ENCODE measurements around the gene GBF1.
A peak's percentile ranks its signal among the peaks of the same experiment; 100 is the strongest.

The GBF1 gene

DNA sequence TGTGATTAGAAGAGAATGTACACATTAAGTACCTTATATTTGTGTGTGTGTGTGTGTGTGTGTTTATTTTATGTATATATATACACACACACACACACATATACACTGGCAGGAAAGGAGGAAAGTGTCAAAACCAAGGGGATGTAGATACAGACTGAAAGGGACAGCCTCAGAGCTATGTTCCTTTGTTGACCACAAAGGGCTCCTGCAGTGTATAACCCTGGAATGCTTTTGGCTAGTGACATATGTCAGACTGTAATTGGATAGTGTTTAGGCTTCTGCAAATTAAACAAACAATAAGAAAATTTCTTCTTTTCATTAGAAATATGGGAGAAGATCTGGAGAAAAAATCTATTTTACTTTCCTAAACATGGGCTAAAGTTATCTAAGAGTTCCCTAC is 15.9 kb downstream of the GBF1 start:
- TF ChIP-seq, protein P1, sequence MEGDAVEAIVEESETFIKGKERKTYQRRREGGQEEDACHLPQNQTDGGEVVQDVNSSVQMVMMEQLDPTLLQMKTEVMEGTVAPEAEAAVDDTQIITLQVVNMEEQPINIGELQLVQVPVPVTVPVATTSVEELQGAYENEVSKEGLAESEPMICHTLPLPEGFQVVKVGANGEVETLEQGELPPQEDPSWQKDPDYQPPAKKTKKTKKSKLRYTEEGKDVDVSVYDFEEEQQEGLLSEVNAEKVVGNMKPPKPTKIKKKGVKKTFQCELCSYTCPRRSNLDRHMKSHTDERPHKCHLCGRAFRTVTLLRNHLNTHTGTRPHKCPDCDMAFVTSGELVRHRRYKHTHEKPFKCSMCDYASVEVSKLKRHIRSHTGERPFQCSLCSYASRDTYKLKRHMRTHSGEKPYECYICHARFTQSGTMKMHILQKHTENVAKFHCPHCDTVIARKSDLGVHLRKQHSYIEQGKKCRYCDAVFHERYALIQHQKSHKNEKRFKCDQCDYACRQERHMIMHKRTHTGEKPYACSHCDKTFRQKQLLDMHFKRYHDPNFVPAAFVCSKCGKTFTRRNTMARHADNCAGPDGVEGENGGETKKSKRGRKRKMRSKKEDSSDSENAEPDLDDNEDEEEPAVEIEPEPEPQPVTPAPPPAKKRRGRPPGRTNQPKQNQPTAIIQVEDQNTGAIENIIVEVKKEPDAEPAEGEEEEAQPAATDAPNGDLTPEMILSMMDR (conservative IDR thresholded peaks at IDR 0.05): no peak
- H3K27ac ChIP-seq: no peak overlapping the region

DNA sequence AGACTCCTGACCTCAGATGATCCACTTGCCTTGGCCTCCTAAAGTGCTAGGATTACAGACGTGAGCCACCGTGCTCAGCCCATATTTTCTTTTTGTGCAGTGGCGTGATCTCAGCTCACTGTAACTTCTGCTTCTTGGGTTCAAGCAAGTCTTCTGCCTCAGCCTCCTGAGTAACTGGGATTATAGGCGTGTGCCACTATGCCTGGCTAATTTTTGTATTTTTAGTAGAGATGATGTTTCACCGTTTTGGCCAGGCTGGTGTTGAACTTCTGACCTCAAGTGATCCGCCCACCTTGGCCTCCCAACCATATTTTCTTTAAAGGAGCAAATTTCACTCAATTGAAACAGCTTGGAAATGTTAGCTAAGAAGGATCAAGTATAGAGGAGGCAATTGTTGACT is 16.5 kb downstream of the GBF1 start:
- TF ChIP-seq, protein P1 (conservative IDR thresholded peaks at IDR 0.05): no peak
- H3K27ac ChIP-seq: no peak overlapping the region

DNA sequence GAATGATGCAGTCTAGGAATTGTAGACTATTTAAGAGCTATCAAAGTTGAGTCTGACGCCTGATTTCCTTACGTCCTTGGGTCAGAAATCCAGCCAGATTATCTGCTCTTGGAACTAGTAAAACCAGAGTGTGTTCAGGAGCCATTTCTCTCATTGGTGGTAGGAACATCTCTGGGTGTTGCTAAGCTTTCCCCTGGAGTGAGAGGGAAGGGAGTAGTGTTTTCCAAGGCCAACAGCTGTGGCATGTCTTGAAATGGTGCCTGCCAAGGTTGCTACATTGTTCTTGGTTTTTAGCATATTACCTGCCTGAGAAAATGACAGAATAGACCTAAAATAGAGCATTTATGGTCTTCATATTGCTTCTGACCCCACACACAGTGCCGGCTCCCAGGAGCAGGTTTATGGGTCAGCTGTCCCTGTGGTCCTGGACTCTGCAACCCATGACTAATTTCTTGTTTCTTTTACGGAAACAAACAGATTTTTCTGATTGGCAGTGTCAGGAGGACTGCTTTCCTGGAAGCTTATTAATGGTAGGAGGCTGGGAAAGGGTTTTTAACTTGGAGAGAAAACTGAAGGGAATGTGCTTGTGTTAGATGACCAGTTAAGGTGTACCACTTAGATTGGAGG is 17.5 kb downstream of the GBF1 start:
- H3K27ac ChIP-seq: no peak overlapping the region
- TF ChIP-seq, protein P1 (conservative IDR thresholded peaks at IDR 0.05): no peak

DNA sequence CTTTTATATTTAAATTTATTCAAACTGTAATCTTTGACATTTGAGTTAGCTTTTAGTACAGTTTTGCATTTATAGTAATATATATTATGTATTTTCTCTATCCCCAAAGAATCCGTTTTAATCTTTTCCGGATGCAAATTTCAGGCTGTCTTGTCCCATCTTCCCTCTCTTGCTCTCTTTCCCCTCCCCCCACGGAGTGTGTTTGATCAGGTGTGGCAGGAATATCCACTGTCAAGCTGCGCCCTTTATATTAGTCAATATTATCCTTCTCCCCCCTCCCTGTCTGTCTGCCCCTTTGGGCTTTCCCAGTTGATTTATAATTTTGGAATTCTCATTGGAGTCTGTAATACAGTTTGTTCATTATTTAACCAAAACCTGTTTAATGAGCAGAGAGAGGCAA is 19.0 kb downstream of the GBF1 start:
- no peak overlapping the region for H3K27ac ChIP-seq
- TF ChIP-seq, protein P1 (conservative IDR thresholded peaks at IDR 0.05): no peak

DNA sequence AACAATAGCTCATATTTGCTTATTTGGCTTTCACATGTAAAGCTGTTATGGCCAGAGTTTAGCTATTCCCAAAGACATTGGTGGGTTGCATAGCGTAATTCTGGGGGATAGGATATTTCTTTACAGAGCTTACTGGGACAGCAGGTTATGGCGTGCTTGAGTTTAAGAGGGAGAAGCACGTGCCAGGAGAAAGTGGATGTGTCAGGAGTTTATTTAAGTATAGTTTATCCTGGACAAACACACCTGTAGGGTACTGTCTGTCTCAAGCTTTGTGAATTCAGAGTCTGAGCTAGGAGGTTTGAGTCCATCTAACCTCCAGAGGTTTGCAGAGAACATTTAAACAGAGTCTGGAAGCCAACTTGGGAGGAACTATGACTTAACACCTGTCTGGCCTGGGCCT is 21.3 kb downstream of the GBF1 start:
- H3K27ac ChIP-seq: peak overlapping the region; percentile 8; the same call in 1 of the 2 replicates
- TF ChIP-seq, protein P1 (conservative IDR thresholded peaks at IDR 0.05): no peak

DNA sequence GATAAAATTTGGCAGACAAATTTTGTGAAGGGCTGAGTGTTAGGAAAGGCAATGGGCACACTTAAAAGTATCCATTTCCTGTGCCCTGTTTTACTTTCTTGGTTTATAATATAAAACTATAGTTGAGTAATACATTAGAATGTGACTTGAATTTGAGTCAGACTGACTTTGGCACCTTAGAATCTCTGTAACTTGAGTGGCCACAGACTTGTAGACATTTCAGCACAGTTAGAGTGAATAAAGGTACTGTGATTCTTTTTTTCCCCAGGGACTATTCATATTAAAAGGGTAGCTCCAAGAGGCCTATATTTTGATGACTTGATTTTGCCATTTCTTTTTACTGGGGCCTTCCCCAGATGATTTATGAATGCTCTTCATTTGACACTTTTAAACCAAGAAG is 22.4 kb downstream of the GBF1 start:
- no peak overlapping the region for H3K27ac ChIP-seq
- TF ChIP-seq, protein P1 (conservative IDR thresholded peaks at IDR 0.05): no peak

DNA sequence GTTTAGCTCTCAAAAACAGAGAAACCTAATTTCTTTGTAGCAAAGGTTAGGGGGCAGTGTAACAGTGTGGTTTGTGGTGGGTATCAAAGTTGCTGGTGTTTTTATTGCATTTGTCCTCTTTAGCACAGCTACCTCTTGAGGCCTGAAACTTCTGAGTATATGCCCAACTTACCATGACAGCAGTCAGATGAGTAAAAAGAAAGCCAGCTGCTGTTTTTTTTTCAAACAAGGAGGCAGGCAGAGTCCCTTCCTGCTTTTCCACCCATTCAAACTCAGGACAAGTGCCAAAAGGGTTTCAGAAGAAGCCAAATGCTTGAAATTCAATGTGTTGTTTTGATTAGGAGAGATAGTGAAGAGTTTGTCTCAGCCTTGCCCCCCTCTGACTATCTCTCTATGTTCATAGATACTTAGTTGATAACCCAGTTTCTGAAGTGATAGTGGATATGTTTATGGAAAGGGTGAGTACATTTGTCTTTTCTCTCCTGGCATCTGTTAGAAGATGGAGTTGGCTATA is 23.1 kb downstream of the GBF1 start:
- TF ChIP-seq, protein P1 (conservative IDR thresholded peaks at IDR 0.05): no peak
- H3K27ac ChIP-seq: no peak overlapping the region
